RKO (cell line): ENCODE data around the gene RPTOR.
"Not testable (repeated sequence)": the region's sequence is repeated elsewhere in the genome, so short reads cannot be mapped to it uniquely, and the experiment has no call there.

Experiments
- DNase-seq: peaks from one replicate; pipeline ENCODE4 v3.0.0-alpha.2; 2016; ENCODE audit warnings: low spot score

RPTOR gene

DNA sequence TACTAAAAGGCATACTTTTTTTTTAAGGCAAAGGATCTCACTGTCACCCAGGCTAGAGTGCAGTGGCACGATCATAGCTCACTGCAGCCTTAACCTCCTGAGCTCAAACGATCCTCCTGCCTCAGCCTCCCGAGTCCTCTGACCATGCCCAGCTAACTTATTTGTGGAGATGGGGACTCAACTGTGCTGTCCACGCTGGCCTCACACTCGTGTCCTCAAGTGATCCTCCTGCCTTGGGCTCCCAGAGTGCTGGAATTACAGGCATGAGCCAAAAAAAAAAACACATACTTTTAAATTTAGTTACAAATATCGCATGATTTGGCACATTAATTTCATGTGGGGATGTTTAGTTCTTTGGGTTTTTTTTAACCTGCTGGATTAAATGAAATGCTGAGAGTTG lies 239.3 kb downstream of the RPTOR start:
- DNase-seq = no peak

DNA sequence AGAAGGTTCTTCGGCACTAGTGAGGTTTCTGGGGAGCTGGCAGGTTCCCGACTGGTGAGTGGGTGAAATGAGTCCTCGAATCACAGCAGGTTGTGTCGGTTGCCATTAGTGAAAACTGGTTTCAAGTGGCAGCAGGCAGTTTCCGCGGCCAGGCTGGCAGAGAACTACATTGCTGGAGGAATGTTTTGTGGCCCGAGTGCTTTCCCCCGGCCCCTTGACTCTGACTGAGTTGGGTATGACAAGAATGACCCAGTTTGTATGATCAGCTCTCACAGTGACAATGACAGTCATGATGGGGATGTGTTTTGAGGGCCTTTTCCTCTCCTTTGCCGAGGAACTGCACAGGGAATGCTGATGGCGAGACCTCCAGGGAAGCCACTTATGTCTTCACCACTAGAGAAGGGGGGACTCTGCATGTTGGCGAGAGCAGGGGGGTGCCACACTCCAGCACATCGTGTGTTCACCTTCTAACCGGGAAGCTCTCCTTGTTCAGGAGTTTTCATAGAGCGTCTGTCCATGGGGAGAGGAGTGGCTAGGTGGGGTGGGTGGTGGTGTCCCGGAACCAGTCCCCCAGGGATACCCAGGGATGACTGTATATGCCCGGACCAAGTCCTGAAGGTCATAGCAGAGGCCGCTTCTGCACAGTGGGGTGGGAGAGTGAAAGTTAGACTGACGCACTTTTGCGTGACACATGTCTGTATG lies 241.0 kb downstream of the RPTOR start:
- DNase-seq = no peak

DNA sequence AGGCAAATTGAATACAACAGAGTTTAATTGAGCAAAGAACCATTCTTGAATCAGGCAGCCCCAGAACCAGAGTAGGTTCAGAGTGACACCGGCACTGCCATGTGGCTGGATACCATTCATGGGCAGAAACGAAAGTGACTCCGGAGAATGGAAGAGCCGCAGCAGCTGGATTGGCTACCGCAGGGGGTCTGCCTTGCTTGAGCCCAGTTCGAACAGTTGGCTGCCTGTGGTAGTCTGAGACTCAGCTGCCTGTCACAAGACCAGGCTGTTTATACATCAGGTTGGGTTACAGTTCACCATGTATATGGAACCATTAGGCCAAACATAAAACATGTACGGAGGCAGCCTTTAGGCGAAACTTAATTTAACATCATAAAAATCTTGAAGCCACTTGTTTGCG lies 241.8 kb downstream of the RPTOR start:
- no peak for DNase-seq

DNA sequence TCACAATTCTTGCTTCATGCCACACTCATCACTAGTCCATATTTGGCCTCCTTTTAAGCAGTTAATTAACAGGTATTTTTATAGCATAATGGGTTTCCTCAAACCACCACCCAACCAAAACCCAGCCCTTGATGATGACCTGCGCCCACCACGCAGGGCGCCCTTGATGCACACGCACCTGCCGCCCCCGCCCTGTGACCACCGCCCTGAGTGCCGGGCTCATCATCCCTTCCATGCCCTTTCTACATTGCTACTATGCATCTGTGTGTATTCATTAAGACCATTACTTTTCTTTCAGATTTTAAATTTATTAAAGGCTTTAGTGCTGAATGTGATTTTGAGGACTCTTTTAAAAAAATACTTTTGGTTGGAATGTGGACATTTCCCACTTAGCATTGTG lies 242.2 kb downstream of the RPTOR start:
- no peak for DNase-seq

DNA sequence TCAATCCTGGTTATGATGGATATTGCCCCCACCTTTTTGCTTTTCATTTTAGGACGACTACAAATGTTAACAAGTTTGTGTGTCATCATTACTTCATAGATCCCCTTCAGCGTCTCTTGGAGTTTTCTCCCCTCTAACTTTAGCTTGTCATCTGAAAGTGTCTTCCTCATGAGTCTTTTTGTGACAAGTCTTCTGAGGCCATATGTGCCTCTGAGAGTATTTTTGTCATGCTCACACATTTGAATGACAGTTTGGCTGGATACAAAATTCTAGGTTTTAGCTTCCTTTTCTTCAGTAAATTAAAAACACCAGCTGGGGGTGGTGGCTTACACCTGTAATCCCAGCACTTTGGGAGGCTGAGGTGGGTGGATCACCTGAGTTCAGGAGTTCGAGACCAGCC lies 243.2 kb downstream of the RPTOR start:
- no peak for DNase-seq

DNA sequence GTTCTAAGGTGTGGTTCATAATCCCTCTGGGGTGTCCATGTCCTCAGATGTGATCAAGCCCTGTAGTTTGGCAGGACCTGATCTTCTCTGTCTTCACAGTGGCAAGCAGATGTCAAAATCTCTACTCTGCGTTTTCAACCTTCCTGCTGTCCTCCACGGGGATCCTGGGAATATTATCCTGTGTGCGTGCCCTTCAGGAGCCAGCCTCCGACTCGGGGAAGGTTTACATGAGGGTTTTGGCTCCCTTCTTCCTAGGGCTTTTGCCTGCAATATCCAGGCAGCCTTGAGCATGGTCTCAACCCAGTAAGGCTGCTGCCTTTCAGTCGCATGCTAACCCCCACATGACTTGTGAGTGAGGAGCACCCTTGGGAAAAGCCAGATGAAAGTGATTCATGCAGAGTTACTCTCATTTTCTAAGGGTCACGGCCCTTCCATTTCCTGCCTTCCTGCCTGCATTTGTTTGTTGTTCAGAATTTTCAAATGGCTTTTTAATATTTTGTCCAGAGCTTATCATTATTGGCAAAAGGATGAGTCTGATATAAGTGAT lies 244.8 kb downstream of the RPTOR start:
- DNase-seq = peak; percentile 65

DNA sequence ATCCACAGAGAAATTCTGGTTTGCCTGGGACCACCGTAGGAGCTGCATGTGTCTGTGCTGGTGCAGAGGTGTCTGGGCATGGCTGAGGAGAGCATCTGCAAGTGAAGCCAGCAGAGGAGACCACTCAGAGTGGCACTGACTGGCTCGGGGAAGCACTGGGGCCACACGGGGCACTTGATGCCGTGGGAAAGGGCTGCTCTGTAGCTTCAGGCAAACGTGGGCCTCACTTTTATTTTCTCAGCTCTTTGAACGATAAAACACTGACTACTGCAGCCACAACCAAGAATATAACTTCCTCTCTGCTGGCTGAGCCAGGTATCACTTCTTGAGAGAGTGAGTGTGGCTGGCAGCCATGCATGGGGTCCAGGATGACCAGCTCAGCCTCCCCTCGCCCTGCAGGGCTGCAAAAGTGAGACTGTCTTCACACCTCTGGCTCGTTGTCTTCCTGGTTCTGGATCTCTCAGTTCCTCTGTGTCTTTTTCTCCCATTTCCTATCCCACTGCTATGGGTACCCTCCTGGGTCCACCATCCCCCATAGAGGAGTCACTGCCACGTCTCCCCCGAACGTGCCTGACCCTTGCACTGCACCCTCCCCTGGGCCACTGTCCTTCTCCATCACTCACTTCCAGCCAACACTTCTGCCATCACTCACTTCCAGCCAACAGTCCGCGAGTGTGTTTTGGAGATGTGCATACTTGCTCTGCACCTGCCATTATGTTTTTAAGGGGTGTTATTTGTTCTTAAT lies 245.6 kb downstream of the RPTOR start:
- DNase-seq = no peak

DNA sequence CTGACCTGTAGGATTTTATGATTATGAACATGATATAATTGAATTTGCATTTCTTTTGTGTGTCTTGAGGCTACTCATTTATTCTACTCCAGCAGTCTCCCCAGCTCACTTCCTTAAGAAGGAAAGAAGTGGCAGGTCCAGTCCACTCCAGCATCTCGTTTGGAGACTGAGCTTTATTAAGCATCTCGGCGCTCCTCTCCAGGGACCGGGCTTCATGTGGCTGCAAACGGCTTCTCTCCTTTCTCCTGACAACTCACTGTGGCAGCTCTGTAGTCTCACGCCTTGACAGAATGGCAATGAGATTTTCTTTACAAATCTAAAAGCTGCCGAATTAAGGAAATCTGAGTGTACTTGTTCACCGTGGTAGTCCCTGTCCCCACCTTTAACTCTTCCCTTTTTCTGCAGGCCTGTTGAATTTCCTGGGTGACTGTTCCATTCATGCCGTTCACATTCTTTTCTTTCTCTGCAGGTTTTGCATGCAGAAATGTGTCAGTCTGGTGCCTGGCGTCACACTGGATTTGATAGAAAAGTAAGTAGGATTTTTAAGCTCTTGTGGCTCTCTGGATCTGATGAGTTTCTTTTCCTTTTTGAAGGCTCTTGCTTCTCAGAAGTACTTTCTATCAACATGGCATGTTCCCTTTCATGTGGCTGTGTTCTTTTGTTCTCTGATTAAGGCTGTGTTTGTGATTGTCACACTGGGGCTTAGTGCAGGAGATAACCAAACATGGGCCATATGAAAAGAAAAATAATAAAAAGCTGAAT lies 246.5 kb downstream of the RPTOR start:
- no peak for DNase-seq

DNA sequence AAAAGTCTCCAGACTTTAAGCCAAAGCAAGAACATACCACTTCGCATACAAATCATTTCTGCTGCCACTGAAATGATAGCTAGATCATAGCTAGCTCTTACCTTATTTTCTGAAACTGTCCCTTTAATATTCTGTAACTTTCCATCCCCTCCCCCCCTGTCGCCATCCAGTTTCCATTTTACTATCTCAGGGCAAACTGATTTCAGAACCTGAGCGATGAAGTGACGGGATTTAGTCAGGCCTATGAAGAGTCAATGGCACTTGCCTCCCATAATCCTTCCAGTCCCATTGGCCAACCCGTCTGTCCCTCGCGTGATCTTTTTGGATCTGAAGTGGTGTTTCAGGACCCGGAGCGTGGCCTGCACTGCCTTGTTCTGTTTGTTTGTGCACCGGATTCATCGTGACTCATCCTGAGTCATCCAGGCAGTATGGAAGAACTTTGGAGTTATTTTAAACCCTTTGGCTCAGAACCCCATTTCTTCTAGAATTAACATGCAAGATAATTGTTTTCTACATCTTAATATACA lies 247.2 kb downstream of the RPTOR start:
- DNase-seq = peak; percentile 84

DNA sequence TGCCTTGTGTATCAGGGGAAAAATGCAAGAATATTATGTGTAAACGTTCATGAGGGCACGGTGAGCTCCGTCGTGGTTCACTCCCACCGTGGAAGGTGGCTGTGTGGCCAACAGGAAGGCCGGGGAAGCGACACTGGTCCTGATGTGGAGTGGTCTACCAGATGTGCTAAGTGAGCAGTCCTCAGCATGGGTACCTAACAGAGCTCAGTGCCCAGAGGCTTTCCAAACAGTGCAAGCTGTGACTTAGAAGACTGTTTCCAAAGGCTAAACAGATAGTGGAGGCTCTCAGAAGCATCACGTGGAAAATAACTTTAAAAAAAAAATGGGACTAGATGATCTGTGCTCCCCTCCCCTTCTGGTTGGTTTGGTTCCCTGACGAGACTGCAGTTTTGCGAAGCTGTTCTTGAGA lies 247.7 kb downstream of the RPTOR start:
- DNase-seq = no peak

DNA sequence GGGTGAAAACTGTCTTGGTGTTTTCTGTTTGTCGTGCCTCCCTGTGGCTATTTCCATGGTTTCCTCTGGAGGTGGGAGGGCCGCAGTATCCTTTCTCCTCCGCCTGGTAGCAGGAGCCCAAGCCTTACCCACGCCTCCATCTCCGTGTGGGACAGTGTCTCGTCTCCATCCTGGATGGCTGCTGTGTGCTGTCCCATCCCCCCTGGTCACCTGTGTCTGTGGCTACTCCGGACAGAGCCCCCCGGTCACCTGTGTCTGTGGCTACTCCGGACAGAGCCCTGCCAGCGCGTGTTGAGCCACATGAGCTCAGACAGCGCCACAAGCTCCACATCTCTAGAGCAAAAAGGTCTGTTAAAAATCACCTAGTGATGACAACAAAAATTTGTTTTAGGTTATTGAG lies 248.8 kb downstream of the RPTOR start:
- no peak for DNase-seq

DNA sequence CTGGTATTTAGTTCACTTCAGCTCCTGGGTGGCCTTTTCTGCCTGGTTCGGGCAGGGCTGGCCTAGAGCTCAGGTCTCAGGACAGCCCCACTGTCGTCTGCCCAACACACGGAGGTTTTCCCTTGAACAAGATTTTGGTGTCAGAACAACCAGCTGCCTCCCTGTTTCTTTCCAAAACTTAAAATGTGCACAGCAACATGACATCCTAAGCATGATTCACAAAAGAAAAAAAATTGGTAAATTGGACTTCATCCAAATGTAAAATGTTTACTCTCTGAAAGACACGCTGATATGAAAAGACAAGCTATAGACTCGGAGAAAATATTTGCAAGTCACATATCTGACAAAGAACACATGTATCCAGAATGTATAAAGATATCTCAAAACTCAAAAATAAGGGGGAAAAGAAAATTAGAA lies 249.2 kb downstream of the RPTOR start:
- no peak for DNase-seq

DNA sequence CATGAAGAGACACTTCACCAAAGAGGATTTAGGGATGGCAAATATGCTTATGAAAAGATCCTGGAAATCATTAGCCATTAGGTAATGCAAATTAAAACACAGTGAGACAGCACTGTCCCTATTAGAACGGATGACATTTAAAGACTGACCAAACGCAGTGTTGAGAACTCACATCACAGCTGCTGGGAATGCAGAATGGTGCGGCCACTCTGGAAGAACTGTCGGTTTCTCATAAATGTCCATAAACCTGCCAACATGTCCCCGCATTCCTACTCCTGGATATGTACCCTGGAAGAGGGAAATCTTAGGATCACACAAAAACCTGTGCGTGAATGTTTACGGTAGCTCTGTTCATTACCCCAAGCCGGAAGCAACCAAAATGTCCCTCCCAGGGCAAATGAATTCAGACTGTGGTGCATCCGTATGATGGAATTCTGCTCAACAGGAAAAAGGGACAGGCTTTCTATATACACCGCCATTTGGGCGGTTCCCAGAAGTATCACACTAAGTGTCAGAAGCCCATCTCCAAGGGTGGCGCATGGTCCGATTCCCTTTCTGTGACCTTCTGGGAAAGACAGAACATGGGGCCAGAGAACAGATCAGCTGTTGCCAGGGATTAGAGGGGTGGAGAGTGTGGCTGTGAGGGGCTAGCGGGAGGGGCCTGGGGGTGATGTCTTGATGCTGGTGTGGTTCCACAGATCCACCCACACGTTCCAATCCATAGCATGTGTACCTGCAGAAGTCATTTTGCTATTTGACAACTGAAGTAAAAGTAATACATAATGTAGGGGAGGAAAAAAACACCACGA lies 249.8 kb downstream of the RPTOR start:
- DNase-seq = no peak

DNA sequence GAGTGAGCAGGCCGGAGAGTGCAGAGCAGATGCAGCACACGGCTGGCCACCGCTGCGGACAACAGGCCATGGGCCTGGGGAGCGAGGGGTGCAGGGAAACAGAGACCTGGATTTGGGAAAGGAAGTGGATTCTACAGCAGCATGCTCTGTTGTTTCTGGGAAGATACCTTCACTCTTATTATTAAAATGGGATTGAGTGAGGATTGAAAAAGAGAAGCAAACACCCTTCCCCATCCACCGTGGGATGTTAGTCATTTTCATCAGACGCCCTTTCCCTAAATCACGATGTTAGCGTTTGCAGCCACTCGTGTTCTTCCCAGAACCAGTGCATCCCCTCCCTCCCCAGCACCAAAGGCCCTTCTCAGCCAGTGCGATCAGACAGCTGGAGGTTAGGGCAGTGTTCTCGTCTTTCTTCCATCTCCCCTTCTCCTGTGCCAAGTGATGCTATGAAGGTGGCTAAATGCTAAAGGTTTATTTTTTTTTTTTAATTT lies 250.5 kb downstream of the RPTOR start:
- no peak for DNase-seq

DNA sequence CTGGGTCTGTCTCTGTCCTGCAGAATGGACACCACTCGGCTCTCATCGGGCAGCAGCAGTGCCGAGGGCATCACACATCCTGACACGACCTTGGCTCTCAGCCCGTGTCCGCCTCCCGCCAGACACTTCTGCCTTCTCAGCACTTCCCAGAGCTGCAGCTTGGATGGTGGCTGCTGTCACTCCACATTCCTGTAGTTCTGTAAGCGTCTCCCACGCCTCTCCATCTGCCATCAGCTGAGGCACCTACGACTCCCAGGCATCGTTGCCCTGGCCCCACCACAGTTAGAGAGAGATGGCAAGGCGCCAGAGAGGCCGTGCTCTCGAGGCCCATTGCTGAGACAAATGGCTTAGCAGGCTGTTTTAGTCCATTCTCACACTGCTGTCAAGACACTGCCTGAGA lies 251.1 kb downstream of the RPTOR start:
- DNase-seq = no peak

DNA sequence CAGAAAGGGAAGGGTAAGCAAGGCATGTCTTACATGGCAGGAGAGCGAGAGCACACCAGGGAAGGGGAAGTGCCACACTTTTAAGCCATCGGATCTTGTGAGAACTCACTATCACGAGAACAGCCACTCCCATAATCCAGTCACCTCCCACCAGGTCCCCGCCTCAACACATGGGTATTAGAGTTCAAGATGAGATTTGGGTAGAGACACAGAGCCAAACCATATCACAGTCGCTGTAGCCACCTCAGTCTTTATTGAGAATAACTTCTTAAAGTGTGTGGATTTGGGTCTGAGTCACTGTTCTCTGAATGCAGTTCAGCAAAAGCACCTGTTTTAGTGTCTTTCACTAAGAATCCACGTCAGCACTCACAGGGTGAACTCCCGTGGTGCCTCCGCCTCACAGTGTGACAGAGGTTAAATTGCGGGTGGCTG lies 251.8 kb downstream of the RPTOR start:
- DNase-seq = no peak

DNA sequence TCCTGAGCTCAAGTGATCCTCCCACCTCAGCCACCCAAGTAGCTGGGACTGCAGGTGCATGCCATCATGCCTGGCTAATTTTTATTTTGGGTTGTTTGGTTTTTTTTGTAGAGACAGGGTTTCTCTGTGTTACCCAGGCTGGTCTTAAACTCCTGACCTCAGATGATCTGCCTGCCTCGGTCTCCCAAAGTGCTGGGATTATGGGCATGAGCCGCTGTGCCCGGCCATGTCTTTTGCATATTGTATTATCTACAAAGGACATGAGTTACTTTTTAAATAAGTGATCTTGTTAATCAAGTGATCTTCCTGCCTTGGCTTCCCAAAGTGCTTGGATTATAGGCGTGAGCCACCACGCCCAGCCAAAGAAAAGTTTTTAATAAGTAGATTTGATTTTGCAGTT lies 252.6 kb downstream of the RPTOR start:
- not testable (repeated sequence) for DNase-seq

DNA sequence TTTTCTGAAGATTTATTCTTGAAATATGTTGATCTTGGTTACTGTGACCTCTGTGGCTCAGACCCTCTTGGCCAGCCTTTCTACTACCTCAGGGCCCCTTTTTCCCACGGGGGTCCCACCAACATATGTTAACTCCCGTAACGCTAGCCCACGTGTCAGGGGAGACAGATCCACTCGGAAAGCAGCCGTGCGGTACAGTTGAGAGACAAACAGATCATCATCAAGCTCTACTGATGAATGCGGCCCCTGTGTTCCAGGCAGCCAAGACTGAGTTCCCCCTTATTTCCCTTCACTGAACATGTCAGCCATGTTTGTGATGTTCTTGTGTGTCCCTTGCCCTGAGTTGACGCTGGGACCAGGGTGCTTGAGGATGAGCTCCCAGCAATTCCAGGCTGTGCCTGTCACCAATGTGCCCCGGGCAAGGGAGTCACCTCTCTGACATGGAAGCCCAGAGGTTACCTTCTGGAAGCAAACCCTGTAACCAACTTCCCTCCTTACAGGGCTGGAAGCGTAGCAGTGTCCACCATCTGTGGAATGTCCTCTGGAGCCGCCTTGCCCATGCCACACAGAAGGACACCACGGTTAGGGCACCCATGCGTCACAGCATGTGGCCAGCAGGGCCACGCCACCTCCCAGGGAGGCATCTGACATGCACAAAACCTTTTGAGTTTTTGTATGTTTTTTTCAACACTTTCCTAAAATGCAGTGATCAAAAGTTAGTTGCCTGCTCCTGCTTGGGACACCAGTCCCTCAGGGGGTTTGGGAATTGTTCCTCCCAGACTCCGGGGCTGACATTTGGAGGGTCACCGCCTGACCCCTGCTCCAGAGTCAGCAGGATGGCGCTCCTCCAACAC lies 253.3 kb downstream of the RPTOR start:
- no peak for DNase-seq

DNA sequence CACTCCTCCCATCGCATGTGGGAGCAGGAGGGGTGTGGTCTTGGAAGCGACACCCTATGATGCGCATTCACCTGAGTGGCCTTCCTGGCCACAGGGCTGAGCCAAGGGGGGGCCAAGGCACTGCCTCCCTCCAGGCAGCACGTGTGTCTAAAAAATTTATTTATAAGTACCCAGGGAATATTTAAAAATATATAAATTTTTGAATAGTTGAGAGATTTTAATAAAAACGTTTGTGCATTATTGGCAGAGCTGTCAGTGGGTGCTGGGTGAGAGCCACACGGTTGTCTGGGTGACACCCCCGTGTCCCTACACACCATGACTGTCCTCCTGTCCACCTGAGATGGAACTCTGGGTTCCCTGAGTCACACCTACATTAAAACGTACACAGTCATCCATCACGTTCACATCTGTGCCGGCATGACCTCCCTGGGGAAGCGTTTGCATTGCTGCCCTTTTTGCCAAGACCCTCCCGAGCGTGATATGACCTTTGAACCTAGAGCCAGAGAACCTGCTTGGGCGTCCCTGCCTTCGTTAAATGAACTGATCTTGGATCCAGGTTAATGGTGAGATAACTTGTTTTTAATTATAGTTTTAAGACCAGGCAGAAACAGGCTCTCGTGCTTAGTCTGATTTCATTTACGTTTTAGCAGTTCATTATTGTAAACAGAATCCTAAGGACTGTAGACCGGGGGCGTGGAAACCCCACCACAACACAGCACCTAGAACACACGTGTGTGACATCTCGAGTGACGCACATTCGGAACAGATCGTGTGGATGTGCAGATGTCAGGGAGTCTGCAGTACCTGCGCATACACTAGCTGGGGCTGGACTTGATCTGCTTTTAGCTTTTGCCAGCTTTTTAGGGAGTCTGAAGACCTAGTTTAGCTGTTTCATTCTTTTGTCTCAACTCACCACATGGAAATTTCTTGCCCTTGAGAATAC lies 254.2 kb downstream of the RPTOR start:
- DNase-seq = no peak
